GM19324 (cell line): ENCODE data around the gene FAT4.

Experiments
- ATAC-seq: cut with Tn5 transposase; IDR thresholded peaks from one replicate; pipeline ENCODE4 v1.9.1; 2021; ENCODE audit warnings: mild to moderate bottlenecking, moderate library complexity; ENCODE audit not compliant: unreplicated experiment, low FRiP score

Gene FAT4

GRCh38 chr4:125314676-125315575, at the start of gene FAT4:
Gene FAT4 (plus strand): TSS chr4:125314955. CDS start chr4:125316412, 1,457 bp downstream.
- peak; percentile 78 for ATAC-seq

- no peak for ATAC-seq
Measured at GRCh38 chr4:125265846-125266245, 48.9 kb upstream of the FAT4 start.

DNA sequence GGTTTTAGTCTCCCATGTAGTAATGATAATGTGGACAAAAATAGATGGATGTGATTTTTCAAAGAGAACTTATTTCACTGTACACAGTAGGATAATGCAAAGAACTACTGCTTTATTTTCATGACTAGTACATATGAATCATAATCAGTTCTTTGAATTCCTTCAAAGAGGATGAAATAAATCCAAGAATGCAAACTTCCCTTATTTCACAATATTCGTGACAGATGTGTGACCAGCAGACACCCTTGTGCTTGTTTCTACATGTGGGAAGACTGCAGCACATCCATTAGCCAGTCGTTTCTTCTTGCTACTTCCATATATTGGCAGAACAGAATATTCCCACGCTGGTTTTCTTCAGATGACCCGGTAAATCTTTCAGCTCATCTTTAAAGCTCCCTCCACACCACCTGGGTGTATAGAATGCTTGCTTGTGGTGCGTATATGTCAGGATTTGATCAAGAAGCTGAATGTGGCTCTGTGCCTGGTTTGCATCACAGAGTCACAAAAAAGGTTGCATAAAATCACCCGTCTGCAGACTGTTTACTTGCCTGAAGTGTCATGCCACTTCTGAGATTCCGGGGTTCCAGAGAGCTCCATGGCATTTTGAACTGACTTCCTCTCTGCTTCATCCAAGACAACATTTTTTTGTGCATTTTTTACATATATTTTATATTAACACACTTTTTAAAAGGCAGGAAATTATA, 47.7 kb upstream of the FAT4 start:
- no peak for ATAC-seq

DNA sequence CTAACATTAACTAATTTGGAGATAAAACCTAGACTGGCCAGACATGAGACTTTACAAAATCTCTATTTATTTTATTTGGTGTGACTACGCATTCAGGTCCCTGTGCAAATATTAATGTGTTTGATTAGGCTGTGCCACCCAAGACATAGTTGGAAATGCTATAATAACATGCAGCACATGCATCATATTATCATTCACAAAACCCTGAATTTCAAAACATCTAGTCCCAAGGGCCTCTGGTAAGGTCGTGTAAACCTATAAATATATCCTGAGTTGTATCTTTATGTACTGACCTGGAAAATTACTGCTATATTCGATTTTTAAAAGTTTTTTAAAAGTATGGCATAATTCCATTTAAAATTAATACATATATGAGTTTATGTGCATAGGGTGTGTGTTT, 47.1 kb upstream of the FAT4 start:
- ATAC-seq, result no peak

- no peak for ATAC-seq
Measured at GRCh38 chr4:125268068-125268755, 46.5 kb upstream of the FAT4 start.

- no peak for ATAC-seq
Measured at GRCh38 chr4:125276811-125277210, 37.9 kb upstream of the FAT4 start.

GRCh38 chr4:125277790-125278189, 37.0 kb upstream of the FAT4 start:
- ATAC-seq, result no peak

DNA sequence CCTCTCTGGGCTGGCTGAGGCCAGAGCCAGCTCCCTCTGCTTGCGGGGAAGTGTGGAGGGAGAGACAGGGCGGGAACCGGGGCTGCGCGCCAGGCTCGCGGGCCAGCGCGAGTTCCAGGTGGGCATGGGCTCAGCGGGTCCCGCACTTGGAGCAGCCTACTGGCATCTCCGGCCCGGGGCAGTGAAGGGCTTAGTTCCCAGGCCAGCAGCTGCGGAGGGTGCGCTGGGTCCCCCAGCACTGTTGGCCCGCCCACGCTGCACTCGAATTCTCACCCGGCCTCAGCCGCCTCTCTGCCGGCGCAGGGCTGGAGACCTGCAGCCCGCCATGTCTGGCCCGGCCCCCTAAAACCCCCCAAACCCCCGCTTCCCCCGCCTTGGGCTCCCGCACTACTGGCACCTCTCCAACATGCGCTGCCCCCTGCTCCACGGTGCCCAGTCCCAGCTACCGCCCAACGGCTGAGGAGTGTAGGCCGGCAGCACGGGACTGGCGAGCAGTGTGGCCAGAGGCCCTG, 33.8 kb upstream of the FAT4 start:
- no peak for ATAC-seq

GRCh38 chr4:125283707-125284279, 31.0 kb upstream of the FAT4 start:
- ATAC-seq, result no peak

GRCh38 chr4:125297116-125297515, 17.6 kb upstream of the FAT4 start:
- no peak for ATAC-seq

- ATAC-seq, result no peak
Measured at GRCh38 chr4:125303058-125303457, 11.7 kb upstream of the FAT4 start.

- no peak for ATAC-seq
Measured at GRCh38 chr4:125303821-125304220, 10.9 kb upstream of the FAT4 start.

DNA sequence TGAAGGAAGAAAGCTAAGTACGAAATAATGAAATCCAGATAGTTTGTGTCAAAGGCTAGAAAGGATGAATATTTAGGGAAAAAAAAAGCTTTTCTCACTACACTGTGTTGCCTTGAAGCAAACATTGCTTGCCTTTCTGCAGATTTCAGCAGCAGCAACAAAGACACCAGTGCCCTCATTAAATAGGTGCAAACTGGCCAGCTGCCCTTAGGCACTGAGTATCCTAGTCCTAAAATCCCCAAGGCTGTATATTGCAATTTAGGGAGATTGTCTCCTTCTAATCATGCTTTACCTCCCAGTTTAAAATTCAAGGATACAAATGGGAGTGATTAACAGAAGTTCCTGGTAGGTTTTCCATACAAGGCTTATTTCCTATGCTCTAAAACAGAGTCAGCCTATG, 8.6 kb upstream of the FAT4 start:
- no peak for ATAC-seq

DNA sequence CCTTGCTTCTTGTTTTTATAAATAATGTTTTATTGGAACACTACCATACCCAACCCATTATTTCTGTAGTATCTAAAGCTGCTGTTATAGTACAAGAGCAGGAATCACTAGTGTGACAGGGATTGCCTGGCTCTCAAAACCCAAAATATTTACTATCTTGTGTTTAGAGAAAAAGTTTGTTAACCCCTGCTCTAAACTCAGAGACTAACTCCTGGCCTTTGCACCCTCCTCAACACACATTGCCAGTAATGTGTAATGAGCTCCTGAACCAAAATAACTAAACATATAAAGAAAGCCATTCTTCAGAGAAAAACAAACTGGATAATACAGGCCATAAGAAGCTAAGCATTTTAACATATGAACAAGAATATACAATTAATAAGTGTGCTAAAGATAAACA, 8.2 kb upstream of the FAT4 start:
- ATAC-seq, result no peak

- ATAC-seq, result no peak
Measured at GRCh38 chr4:125311503-125311902, 3.3 kb upstream of the FAT4 start.

GRCh38 chr4:125313497-125313896, 1.3 kb upstream of the FAT4 start:
- no peak for ATAC-seq

- ATAC-seq, result no peak
Measured at GRCh38 chr4:125313989-125314667, 627 bp upstream of the FAT4 start.

GRCh38 chr4:125315576-125316400, 1.0 kb downstream of the FAT4 start:
- no peak for ATAC-seq

DNA sequence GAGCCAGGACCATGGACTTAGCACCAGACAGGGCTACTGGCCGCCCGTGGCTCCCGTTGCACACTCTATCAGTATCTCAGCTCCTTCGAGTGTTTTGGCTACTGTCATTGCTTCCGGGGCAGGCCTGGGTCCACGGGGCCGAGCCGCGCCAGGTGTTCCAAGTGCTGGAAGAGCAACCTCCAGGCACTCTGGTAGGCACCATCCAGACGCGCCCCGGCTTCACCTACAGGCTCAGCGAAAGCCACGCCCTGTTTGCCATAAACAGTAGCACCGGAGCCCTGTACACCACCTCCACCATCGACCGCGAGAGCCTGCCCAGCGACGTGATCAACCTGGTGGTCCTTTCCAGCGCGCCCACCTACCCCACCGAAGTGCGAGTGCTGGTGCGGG, 1.6 kb downstream of the FAT4 start:
- no peak for ATAC-seq
